Stimulated activated CD4-positive, alpha-beta T cell treated with anti-CD3 and anti-CD28 coated beads, Interleukin-15, amount 100 ng/mL, for 24 hours (primary cell): ENCODE measurements around the gene IFIH1.

Experiments used
- DNase-seq: peaks from one replicate; pipeline ENCODE4 v3.0.0-alpha.2; 2020

Gene IFIH1

DNA sequence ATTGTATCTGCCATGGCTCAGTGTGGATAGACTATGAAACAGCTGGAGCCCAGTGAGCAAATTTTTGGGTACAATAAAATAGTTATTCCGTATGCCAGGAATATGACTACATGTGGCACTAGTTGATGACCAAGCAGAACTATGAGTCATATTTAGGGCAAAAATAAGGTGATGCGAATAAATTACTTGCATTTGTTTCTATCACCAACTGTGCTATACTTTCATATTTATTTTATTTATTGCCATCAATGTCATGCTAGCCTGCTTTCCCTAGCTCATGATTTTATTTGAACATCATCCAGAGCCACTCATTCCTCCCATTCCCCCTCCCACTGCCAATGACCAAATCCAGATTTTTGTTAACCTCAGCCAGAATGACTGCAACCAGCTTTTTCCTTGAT lies 61.9 kb downstream of the IFIH1 start:
- DNase-seq = no peak

DNA sequence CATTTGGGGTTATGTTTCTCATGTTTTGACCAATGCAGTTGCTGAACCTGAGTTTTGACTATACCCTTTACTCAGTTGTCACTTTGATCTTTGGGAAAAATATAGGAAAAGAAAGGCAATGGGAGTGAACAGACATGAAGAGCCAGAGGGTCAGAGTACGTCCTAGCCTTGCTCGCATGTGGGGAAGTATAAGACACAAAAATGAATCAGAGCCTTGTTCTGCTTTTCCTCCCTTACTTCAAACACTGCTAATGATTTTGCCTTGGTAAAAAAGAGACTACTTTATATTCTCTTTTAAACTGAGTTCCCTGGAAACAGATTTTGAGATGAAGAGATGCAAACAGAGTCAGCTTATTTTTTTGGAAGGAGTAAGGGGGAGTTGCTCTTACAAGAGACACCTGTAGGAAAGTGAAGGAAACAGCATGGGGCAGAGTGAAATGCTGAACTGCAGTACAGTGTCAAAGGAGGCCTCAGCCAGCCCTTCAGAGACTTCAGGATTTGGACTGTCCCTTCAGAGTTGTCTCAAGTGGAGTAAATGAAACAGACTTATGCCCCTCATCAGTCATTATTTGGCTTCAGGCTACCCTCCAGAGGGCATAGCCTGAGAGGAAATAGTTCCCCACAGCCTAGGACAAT lies 64.1 kb downstream of the IFIH1 start:
- no peak for DNase-seq

DNA sequence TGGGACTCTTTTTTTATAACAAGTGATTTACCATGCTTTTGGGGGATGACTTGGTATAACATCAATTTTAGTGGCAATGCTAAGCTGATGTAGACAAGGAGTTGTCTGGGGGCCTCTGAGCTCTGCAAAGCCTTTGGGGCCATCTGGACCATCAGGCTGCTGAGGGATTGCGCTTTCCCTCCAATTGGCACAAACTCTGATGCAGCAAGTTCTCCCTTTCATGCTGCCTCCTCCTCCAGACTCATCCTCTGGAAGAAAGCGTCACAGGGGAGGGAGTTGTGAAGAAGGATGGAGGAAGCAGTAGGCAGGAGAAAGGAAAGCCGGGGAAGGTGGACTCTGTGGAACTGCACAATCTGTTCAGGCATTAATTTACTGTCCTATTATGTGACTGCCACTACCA lies 65.0 kb downstream of the IFIH1 start:
- DNase-seq = no peak

DNA sequence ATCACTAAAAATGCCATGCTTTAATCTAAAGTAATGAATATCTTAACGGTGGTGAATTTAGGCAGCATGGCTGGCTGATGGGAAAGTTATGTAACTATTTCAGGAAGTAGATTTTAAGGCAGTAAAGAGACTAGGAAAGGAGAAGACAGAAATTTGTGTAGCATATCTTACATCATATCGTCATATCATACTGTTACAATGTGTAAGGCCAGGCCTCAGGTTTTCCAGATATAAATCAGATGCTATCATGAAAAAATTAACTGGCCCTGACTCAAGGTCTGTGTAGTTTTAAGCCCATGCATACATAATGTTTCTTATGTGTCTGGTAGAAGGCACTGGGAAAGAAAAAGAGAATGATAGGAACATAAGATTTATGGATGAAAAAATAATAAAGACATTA lies 66.3 kb downstream of the IFIH1 start:
- DNase-seq = no peak

DNA sequence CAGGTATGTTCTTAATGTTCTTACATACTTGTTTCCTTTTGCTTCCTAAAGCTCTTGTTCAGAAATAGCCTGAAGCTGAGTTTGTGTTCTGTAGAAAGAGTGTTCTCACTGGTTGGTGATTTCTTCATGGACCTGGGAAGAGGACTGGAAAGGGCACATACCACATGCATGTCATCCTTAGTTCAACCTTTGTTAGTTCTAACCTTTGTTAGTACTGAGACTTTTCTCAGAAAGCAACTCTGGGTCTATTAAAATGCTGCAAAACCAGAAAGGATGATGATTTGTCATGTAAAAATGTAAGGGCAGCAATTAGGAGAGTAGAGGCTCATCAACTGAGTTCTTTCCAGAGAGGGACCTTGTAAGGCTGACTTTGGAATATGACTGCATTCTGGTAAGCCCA lies 72.7 kb downstream of the IFIH1 start:
- no peak for DNase-seq

DNA sequence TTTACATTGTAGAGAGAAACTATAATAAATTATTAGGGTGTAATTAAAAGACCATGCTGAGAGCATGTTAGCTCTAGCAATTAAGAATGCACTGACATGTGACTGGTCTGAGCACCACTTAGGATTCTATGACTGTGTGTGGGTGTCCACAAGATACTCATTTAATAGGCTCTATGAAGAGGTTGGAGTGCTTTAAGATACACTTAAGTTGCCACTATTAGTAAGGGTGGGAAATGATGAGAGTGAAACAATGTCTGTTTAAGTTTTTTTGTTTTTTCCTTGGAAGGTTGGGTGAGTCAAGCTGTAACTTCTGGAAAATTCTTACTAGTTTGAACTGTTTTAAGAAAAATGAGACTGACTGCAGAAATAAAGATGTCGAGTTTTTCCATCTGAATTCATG lies 73.4 kb downstream of the IFIH1 start:
- no peak for DNase-seq

DNA sequence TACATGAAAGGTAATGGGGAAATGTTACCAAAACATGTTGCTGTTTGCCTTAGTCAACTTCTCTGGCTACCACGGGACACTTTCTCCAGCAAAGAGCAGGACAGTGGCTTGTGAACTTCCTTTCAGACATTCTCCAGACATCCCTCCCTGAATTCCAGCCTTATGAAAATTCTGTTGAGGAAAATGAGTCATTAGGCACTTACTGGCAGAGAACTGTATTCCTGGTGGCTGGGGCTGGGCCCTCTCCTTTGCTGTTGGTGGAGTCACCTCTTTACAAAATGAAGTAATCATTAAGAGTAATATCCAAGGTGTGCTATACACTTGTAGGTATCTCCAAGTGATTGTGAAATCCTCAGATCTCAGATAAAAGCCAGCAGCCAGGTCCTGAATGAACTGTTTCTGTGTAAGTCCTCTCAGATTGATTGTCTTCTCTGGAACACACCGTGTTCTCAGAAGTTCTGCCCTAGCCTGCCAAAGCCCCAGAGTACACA lies 73.9 kb downstream of the IFIH1 start:
- DNase-seq = no peak

DNA sequence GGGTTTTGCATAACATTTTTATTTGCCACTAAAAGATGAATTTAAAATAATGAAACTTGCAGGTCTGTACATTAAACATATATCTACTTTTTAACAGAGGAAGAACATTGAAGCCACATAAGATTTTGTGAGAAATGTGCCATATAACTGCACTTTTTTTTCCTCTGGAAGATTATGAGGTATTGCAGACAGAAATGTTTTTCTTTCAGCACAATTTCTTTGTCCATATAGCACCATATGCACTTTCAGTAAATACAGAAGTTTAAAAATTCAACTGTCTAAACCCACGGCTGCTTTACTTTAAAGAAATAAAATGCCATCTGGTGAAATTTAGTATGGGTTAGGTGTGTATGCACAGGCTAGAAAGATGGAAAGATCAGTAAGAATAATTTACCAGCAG lies 74.8 kb downstream of the IFIH1 start:
- DNase-seq = no peak

DNA sequence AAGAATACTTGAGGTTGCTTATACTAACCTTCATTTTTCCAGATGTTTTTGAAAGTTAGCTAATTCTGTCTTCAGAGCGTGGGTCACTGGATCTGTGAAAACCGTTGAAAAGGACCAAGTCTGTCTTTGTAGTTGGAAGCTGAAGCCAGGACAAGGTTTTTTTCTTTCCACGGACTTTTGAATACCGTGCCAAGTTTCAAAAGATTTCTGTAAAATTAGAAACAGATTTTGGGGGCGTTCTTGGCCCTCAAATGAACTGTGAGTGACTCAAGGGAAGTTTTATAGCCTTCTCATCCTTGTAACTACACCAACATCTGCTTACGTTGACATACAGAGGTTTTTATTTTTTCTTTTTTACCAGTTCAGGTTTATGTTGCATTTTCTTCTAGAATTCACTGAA lies 75.2 kb downstream of the IFIH1 start, which contains the start of gene FAP:
FAP (minus strand) TSS at position 152 of the 400 bp plus-strand sequence; CDS start at position 34, 118 bp downstream.
- DNase-seq = no peak

DNA sequence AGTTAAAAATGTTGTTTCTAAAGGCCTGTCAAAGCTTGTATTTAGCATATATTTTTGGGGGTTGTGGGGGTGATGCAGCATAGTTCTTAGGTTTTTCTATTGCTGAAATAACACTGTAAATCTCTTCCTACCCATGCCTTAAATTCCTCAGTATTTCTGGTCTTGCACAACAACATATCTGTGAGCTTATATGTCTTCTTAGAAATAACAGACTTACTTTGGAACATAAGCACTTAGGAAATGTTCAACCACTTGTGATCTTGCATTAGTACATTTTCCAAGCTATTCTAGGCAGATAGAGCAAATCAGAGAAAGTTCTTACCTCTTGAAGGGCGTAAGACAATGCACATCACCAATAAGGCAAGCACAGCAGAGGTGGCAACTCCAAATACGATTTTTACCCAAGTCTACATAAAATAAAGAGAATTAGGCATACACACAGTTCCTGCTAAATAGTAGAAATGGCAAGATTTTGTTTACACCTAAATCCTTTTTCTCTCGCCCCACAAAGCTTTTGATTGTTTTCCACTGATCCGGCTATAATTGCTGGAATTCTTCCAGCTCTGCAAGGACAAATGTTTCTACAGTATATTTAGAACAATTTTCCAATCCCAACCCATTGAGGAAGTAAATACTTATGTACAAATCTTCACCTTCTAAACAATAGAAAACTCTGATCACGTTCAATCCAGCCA lies 75.8 kb downstream of the IFIH1 start:
- DNase-seq = no peak

DNA sequence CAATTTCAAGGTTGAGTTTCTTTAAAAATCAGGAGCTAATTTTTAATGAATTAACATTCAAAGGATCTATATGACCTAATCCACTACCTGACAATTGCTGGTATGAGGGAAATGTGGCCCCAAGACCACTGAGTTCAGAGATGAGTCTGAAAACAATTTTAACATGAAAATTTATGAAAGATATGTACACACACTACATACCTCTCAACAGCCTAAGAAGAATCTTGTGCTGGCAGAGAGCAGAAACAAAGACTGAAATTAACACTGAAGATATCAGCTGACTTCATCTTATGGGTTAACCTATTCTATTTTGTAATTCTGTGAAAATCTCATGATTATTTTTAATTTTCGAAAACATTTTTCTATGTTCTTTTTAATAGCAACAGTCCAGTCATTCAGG lies 76.9 kb downstream of the IFIH1 start:
- no peak for DNase-seq

DNA sequence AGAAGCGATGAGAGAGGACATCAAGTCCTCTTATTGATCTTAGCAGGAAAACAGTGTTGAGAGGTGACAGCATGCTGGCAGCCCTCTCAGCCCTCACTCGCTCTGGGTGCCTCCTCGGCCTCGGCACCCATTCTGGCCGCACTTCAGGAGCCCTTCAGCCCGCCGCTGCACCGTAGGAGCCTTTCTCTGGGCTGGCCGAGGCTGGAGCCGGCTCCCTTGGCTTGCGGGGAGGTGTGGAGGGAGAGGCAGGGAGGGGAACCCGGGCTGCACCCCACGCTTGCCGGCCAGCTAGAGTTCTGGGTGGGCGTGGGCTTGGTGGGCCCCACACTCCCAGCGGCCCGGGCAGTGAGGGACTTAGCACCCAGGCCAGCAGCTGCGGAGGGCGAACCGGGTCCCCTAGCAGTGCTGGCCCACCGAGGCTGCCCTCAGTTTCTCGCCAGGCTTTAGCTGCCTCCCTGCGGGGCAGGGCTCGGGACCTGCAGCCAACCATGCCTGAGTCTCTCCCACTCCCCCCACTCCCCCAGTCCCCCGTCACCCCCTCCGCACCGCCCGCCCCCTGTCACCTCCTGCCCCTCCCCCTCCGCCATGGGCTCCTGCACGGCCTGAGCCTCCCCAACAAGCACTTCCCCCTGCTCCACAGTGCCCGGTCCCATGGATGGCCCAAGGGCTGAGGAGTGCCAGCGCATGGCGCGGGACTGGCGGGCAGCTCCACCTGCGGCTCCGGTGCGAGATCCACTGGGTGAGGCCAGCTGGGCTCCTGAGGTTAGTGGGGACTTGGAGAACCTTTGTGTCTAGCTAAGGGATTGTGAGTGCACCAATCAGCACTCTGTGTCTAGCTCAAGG lies 83.6 kb downstream of the IFIH1 start:
- DNase-seq = no peak

DNA sequence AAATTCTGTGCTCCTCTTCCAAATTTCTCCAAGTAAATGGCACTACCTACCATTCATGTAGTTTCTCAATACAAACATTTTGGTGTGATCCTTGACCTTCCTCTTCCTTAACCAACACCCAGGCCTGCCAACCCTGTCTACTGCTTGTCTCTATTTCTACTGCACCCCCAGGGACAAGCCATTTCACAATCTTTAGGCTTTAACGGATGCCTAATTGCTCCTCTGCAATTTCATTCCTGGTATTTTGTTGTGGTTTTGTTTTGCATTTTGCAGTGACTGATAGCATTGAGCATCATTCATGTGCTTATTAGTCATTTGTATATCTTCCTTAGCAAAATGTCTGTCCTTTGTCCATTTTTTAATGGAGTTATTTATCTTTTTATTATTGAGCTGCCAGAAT lies 85.3 kb downstream of the IFIH1 start:
- no peak for DNase-seq

DNA sequence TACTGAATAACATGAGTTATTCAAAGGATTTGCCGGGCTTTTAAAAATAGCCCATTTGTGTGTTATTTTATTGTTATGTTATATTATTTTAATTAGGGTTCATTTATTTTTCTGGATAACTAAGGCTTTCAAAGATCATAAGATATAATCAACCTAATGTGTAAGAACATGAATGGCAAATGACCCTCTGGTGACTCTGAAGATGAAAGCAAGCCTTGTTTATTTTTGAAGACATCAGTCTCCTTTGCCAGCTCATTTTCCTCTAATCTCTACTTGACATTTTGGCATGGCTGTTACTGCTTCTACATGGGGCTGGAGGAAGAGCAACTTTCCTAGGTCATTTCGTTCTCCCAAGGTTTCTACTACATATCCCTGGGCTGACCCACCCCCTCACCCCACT lies 85.8 kb downstream of the IFIH1 start:
- DNase-seq = no peak

DNA sequence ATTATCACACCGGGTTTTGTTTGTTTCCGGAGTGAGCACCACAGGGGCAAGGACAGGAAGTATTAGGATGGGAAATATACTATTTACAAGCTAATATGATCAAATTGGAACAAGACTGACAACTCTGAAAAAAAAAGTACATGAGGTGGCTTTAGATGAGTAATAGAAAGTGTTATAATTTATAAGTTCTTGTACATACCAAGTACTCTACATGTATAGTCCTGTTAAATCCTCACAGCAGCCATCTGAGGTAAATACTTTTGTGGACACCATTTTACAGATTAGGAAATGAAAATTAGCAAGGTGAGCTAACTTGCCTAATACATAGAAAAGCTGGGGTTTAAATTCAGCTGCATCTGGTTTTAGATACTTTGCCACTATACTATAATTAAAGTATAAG lies 86.5 kb downstream of the IFIH1 start:
- no peak for DNase-seq

DNA sequence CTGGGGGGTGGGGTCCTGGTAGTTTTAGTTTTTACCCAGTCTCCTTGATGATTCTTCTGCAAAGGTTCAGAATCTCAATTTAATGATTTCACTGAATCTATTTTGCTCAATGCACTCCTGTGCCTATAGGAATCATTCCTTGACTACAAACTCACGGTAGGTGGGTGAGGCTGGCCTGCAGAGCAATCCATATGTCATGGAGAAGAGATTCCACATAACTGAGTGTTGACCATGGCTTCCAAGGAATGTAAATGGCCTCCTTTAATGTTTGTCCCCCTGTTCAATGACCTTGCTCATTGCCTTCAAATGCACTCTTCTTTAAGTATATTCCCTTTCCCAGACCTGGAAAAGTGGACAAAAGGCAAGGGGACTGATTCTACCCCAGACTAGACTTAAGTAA lies 87.7 kb downstream of the IFIH1 start:
- DNase-seq = no peak

DNA sequence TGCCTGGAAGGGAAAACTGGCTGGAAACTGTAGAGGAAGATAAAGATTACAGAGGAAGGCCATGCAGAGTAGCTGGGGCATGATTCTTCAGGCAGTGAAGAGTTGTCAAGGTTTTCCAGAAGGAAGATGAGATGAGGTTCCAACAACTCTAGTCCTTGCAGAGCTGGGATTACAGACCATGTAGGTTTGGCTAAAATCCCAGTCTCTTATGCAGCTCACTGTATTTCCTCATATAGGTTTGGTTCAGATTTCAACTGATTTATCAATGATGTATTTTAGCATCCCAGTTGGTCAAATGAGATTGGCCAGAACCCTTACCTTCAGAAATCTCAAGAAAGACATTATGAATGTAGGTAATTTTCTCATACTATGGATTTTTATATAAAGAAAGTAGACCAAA lies 91.6 kb downstream of the IFIH1 start:
- no peak for DNase-seq

DNA sequence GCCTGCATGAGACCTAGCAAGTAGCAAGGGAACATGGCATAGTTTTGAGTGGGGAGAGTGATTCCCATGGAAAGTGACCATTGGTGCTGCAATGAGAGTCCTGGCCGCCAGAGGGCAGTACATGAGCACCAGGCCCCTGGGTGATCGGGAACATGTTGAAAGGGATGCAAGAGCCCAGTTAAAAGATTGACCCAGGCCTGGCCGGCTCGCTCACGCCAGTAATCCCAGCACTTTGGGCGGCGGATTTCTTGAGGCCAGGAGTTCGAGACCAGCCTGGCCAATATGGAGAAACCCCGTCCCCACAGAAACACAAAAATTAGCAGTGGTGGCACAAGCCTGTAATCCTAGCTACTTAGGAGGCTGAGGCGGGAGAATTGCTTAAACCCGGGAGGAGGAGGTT lies 97.4 kb downstream of the IFIH1 start:
- DNase-seq = peak; percentile 68

DNA sequence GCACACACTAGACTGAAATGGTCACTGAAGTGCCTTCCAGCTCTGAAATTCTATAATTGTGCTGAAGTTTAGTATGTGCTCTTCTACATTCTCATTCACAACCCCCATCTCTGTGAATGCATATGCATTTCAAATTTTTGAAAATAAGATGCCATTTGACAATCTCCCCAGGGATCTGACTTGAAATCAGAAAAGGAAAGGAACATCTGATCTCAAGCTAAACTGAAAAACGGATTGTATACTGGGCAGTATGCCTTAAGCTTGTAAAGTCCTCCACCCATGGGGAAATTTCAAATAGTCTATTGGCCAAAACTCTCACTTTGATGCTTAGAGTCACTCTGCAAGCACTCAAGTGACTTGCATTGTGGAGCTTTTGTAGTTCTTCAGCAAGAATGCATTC lies 98.1 kb downstream of the IFIH1 start:
- DNase-seq = no peak

DNA sequence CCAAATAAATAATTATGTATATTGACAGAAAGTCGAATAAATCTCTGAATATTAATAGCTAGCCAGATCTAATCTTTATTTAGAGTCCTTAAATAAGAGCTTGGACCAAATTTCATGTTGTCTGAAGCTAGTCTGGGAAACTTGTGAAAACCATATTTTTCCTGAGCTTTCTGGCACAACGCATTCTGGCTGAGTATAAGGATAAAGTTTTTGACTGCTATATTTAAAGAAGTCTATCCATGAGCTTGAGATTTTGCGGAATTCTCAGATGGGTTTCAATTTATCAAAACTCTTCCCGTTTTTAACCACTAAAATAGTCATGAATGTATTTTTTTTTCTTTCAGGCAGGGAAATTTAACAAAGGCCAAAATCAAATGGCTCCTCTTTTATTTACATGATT lies 99.1 kb downstream of the IFIH1 start:
- DNase-seq = no peak

DNA sequence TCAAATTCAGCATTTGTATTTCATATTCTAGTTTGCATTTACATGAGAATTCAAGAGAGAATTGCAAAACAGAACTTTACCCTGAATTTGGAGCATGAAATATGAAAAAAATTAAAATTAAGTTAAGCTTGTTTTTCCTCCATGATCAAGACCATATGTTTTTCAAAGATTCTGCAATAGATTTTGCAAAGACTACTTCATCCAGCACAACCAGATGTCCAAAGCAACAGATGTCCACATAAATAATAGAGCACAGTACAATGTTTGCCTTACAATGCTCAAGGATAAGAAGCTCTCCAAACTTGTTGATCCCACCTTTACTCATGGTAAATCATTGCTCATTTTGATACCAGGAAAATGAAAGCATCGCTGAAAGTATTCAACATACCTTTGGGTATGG lies 100.9 kb downstream of the IFIH1 start:
- DNase-seq = no peak
